Activated CD4-positive, alpha-beta T cell treated with anti-CD3 and anti-CD28 coated beads, Interleukin-2, amount 50 U/mL, for 16 hours (primary cell): Measurements from ENCODE around the gene ZNF618.
A peak's percentile ranks its signal among the peaks of the same experiment; 100 is the strongest.
"Not testable (repeated sequence)": the region's sequence is repeated elsewhere in the genome, so short reads cannot be mapped to it uniquely, and the experiment has no call there.

Experiments used
- DNase-seq: peaks from one replicate; pipeline ENCODE4 v3.0.0-alpha.2; 2020

ZNF618 gene

GRCh38 chr9:114069476-114070187, 193.5 kb downstream of the ZNF618 start:
- no peak for DNase-seq

GRCh38 chr9:114070188-114071103, 194.3 kb downstream of the ZNF618 start:
- DNase-seq = no peak

- DNase-seq = no peak
Measured at GRCh38 chr9:114071197-114071795, 195.2 kb downstream of the ZNF618 start.

- no peak for DNase-seq
Measured at GRCh38 chr9:114072184-114073140, 196.4 kb downstream of the ZNF618 start.

GRCh38 chr9:114075602-114076001, 199.5 kb downstream of the ZNF618 start:
- no peak for DNase-seq

- no peak for DNase-seq
Measured at GRCh38 chr9:114076237-114077161, 200.4 kb downstream of the ZNF618 start.

GRCh38 chr9:114077162-114077837, 201.2 kb downstream of the ZNF618 start:
- no peak for DNase-seq

- DNase-seq = no peak
Measured at GRCh38 chr9:114078021-114078780, 202.1 kb downstream of the ZNF618 start, which contains the start of gene AMBP. TSS of gene AMBP (minus strand) at chr9:114078300. CDS start at chr9:114078209, 91 bp downstream.

GRCh38 chr9:114078781-114079156, 202.7 kb downstream of the ZNF618 start:
- no peak for DNase-seq

- DNase-seq = no peak
Measured at GRCh38 chr9:114080195-114080772, 204.2 kb downstream of the ZNF618 start.

- DNase-seq = no peak
Measured at GRCh38 chr9:114080773-114081440, 204.8 kb downstream of the ZNF618 start.

GRCh38 chr9:114081441-114082016, 205.4 kb downstream of the ZNF618 start:
- DNase-seq = no peak

GRCh38 chr9:114082017-114082762, 206.1 kb downstream of the ZNF618 start:
- peak; percentile 84 for DNase-seq

- not testable (repeated sequence) for DNase-seq
Measured at GRCh38 chr9:114082763-114083412, 206.8 kb downstream of the ZNF618 start.

GRCh38 chr9:114083666-114084065, 207.6 kb downstream of the ZNF618 start:
- no peak for DNase-seq

- no peak for DNase-seq
Measured at GRCh38 chr9:114084282-114085073, 208.4 kb downstream of the ZNF618 start.
